Inflammatory macrophage (primary cell): ENCODE measurements around the gene NUDT2.

Experiments used
- DNase-seq, 2 donors: peaks; one replicate each; pipeline ENCODE4 v3.0.0-alpha.2; 2020 to 2022

NUDT2 gene

GRCh38 chr9:34370970-34371880, 41.9 kb downstream of the NUDT2 start:
- DNase-seq, result no peak

DNA sequence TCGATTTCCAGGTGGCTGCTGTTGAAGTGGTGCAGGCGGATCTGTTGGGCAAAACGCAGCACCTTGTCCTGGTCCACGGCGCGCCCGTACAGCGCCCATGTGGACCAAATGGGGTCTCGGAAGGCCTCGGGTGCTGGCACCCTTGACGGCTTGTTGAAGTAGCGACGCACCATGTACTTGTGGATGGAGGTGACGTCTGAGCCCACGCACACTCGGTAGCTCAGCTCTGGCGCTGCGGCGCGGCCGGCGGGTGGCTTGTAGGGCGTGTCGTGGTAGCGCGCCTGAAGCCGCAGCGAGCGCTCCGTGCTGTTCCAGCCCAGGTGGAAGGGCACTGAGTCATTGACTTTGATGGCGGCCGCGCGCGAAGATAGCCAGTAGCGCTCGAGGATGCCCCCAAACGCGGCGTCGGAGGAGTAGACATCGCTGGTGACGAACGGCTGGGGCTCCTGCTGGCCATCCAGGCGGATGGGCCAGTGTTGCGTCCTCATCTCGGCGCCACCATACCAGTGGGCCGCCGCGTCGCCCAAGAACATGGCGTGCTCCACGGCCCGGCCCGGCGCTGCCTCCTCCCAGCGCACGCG, 42.6 kb downstream of the NUDT2 start:
- DNase-seq, result no peak

- DNase-seq, result no peak
Measured at GRCh38 chr9:34372467-34373011, 43.2 kb downstream of the NUDT2 start.

- DNase-seq, result no peak
Measured at GRCh38 chr9:34373749-34374148, 44.4 kb downstream of the NUDT2 start.

GRCh38 chr9:34374339-34374738, 45.0 kb downstream of the NUDT2 start:
- DNase-seq, result no peak

DNA sequence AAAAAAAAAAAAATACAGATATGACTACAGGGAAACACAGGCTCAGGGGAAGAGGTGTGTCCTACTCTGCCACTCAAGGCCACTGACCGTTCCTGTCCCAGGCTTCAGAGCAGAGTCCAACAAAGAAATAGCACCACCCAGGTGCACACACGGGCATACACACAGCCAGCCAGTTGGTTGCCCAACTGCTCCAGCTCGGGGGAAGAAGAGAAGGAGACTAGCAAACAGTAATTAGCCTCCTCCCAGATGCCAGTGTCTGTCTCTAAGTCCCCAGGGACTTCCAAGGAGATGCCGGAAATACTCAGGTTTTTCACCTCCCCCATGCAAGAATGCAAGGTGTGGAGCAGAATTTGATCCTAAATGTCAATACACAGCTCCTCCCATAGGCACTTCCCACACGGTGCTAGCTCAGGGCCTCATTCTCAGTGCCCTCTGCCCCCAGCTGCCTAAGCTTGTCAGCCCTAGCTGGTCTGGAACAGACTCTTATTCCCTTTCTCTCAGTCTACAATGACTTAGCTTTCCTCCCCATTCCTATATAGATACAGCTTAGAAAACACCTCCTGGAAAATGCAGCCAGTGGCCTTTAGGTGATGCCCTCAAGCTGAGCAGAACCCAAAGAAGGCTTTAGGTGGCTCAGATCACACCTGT, 45.7 kb downstream of the NUDT2 start:
- no peak for DNase-seq

DNA sequence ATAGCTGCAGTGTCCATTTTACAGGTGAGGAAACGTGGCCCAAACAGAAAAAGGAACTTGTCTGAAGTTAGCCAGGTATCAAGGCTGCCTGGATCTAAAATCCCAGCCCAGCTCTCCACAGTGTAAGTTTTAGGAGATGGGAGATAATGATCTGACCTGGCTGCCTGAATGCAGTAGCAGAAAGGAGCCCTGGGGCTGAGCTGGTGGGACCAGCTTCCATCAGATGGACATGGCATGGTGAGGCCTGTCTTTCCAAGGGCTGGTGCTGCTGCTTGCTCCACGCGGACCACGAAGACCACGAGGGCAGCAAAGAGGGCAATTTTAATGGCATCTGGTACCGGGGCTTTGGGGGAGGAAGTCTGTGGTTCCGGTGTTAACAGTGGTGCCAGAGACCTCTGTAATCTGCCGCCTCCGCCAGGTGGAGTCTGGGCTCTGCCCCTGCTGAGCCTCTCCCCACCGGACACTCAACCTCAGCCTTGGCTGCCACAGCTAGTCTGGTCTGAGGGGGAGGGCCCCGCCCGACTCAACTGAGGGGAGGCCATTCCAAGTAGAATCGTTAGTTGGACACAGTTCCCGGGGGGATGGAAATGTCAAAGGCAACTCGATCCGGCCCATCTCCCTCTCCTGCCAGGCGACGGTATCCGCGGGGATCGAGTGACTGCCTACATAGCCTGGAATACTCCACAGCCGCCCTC, 46.7 kb downstream of the NUDT2 start:
- DNase-seq, result no peak

DNA sequence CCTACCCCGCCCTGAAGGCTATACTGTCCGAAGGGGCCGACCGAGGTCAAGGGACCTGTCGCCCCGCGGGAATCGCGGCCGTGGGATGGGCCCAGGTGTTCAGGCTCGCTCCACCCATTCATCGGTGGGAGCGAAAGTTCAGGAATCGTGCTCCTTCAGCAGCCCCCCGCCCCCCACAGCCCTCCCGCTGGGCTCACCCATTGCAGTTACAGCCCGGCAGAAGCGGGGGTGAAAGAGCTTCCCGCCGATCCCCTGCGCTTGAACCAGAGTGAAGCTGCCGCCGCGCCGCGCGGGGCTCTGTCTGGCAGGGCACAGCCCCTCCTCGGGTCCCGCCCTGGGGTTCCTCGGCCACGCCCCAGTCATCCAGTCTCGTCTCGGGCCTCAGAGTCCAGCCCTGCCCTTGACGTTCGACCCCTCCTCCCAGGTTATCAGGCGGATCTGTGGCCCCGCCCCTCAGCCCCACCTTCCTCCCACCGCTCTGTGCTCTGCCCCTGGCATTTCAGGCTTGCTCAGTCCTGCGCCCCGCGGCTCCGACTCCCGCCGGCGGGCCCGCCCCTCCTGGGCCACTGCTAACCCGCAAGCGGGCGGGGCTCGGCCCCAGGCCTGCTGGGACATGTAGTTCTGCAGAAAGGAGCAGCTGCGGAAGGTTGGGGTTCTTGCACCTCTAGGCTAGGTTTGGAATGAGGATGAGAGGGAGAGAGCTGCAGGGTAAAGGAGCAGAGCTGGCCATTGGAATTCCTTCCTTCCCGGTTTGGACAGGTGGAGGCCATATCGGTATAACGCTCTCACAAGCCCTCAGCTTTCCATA, 47.4 kb downstream of the NUDT2 start, which contains the start of gene MYORG:
TSS of gene MYORG (minus strand) at position 303 of the 808 bp plus-strand sequence. CDS start 3,955 bp downstream, outside the sequence.
- peak; percentile 90 to 95 for DNase-seq

- DNase-seq, result peak in 1 of 2 donors; percentile 9
Measured at GRCh38 chr9:34377404-34377746, 48.0 kb downstream of the NUDT2 start.

- DNase-seq, result no peak
Measured at GRCh38 chr9:34378376-34379060, 49.1 kb downstream of the NUDT2 start.

DNA sequence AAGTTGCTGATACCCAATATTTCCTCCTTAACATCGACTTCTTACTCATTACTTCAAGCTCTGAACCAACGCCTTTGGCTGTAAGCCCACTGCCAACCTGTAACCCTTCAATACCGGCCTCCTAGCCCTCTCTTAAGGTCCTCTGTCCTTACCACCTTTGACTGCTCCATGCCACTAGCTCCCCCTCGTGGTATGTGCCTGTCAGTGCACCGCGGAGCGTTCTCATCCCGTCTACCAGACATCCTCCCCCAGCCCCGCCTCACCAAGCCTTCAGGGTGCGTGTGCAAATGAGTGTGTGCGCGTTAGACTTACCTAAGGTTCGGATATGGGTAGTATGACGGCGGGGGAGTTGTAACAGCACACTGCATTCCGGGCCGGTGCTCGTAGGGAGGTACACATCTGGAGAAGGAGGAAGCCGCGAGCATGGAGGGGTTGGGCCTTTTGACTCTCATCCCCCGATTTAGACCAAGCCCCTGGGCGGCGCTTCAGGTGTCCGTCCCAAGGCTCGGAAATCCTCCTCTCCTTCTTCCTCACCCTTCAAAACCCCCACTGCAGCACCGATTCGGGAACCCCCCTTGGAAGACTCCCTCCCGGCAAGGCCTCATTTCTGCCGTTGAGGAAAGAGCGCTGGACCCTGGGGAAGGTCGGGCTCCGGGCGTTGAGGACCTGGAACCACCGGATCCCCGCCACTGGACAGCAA, 50.1 kb downstream of the NUDT2 start:
- peak; percentile 84 to 89 for DNase-seq

- no peak for DNase-seq
Measured at GRCh38 chr9:34380034-34380510, 50.7 kb downstream of the NUDT2 start.

DNA sequence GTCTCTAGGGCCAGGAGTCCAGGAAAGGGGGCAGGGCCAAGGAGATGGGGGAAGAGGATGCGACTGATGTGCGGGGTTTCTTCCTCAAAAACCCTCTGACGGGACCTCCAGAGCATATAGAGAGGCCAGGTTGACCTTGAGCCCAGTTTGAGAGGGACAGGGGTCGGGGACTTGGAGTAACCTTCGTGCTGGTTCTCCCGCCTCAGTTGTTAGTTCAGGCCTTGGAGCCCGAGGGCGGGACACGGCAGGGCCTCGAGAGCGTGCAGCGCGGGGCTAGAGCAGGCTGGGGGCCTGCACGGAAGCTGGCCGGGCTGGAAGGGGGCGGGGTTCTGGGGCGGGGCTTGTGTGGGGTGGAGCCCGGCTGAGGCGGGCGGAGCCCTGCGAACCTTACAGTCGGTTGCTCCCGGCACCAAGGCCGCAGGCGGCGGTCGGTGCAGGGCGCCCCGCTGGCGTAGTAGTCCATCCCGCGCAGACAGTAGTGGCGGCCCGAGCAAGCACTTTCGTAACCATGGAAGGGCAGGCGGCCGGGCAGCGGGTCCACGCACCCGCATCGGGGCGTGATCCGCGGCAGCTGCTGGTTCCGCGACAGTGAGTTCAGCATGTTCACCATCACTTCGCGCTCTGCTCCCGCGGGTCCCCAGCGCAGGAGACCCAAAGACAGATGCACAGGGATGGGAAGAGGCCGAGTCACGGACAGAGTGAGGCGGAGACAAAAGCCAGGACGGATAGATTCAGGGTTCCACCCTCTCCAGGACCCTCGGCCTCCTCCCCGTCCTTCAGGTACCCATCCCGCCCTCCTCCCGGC, 51.3 kb downstream of the NUDT2 start:
- peak; percentile 74 to 84 for DNase-seq

DNA sequence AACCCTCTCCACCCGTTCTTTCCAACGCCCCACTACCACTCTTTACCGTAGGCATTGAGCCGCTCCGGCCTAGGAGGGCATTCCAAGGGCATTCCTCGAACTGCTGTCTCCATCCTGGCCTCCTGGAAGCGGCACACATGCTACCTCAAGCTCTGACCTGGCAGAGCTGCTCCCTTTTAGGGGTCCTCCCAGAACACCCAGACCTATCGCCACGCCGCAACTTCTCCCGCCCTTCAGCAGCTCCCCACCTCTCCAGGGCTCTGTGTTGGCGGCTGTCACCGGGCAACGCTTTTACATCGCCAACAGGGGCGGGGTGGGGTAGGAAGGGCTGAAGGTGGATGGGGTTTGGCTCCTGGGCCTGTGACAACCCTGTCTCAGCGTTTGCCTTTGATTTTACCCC, 52.0 kb downstream of the NUDT2 start:
- DNase-seq, result no peak

DNA sequence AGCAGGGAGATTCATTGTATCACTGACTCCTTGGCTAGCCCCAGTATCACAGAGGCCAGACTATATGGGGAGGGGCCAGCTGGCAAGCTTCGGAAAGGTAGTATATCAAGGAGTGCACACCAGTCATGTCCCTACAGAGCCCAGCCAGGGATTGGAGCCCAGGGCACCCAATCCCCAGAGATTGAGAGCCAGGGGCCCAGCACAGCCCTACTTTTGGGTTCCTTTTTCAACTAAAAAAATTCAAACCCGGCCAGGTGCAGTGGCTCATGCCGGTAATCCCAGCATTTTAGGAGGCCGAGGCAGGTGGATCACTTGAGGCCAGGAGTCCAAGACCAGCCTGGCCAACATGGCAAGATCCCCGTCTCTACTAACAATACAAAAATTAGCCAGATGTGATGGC, 52.7 kb downstream of the NUDT2 start:
- DNase-seq, result no peak

DNA sequence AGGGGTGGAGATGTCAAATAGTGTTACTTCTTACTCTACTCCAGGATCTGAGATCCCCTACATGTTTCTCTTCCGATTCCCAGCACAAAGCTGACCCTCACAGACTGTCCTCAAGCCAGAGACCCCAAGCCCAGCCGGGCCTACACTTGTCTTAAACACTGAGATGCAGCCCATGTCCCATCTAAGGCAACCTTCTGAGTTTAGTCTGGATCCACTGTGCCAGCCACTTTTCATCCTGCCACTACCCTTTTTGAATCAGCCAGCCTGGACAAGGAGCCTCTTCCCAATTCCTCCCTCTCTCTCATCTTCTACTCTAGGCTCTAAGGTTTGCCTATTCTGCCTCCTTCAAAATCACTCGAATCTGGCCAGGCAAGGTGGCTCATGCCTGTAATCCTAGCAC, 53.5 kb downstream of the NUDT2 start:
- no peak for DNase-seq

DNA sequence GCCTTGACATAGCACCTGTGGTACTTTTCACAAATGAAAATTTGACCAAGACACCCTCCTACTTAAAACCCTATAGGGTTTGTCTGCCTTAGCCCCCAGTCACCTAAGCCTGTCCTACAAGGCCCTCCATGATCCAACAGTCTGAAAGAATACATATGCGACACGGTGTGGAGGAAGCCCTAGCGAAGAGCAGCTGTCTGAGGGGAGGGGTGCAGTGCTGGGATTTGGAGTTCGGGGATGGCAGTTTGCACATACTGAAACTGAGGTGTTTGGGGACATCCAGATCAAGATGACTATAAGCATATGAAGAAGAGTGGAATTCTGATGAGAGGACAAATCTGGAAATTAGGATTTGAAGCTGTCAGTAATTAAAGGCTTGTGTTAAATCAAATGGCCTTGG, 54.5 kb downstream of the NUDT2 start:
- no peak for DNase-seq

DNA sequence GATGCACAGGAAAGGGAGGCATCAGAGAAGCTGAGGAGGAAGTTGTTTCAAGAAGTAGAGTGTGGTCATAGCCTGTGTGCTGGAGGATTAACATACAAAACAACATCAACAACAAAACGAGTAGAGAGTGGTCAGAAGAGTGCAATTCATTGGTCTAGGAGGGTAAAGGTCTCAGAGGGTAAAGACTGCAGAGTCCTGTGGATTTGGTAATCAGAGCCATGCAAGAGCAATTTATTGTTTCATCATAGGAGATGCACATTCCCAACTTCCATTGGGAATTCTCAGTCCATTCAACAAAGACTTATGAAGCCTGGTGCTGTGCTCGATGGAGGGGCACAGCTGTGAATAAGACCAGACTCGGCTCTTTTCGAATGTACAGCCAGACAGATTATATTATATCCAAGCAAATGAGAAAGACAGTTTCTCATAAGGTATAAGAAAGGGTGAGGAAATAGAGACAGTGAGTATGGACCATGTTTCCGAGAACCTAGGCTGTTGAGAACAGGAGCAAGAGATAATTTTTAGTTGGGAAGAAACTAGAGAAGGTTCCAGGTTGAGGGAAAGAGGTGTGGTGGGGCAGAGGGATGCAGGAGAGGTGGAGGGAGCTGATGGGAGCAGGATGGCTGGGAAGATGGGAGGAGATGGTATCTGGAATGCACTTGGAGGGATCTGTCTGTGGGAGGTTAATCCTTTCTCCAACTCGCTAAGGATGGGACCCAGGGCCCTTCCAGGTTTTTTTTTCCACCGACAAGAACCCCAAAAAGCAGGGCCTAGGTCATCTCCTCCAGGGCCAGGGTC, 55.2 kb downstream of the NUDT2 start:
- DNase-seq, result peak; percentile 29 to 45
